HEK293T (cell line): Measurements from ENCODE around the gene NKPD1.

ENCODE experiments used
- ARNT ChIP-seq: fragments of 450-650 bp; IDR thresholded peaks from 2 replicates; pipeline ENCODE4 v1.6.1; 2017; ENCODE audit warnings: mild to moderate bottlenecking
- BHLHE40 ChIP-seq: fragments of 450-650 bp; IDR thresholded peaks from 2 replicates; pipeline ENCODE4 v1.6.1; 2016; ENCODE audit warnings: mild to moderate bottlenecking, moderate library complexity, borderline replicate concordance
- CTBP1 ChIP-seq: fragments of 450-650 bp; IDR thresholded peaks from 2 replicates; pipeline ENCODE4 v1.6.1; 2016; ENCODE audit warnings: borderline replicate concordance
- ELF4 ChIP-seq: fragments of 450-650 bp; IDR thresholded peaks from 2 replicates; pipeline ENCODE4 v1.6.1; 2017; ENCODE audit warnings: antibody characterized with exemption
- FOXK2 ChIP-seq: fragments of 450-650 bp; IDR thresholded peaks from 2 replicates; pipeline ENCODE4 v1.6.1; 2016; ENCODE audit warnings: mild to moderate bottlenecking
- HDGF ChIP-seq: fragments of 450-650 bp; IDR thresholded peaks from 2 replicates; pipeline ENCODE4 v1.6.1; 2017; ENCODE audit warnings: antibody characterized with exemption, borderline replicate concordance
- L3MBTL2 ChIP-seq: fragments of 450-650 bp; conservative IDR thresholded peaks from 2 replicates; pipeline ENCODE4 v1.6.1; 2016; ENCODE audit warnings: mild to moderate bottlenecking
- NFRKB ChIP-seq: fragments of 450-650 bp; IDR thresholded peaks from 2 replicates; pipeline ENCODE4 v1.6.1; 2016; ENCODE audit warnings: mild to moderate bottlenecking, moderate library complexity
- SP1 ChIP-seq: fragments of 450-650 bp; IDR thresholded peaks from 2 replicates; pipeline ENCODE4 v1.6.1; 2017
- SUZ12 ChIP-seq: fragments of 450-650 bp; IDR thresholded peaks from 2 replicates; pipeline ENCODE4 v1.6.1; 2016; ENCODE audit warnings: mild to moderate bottlenecking
- TARDBP ChIP-seq: fragments of 450-650 bp; IDR thresholded peaks from 2 replicates; pipeline ENCODE4 v1.6.1; 2016
- ZNF384 ChIP-seq: fragments of 450-650 bp; IDR thresholded peaks from 2 replicates; pipeline ENCODE4 v1.6.1; 2016

- TF ChIP-seq ZNF384 (no peak), SP1 (no peak), CTBP1 (no peak), BHLHE40 (no peak), NFRKB (no peak), FOXK2 (no peak), L3MBTL2 (no peak), HDGF (no peak), TARDBP (no peak), SUZ12 (no peak), ARNT (no peak), ELF4 (no peak)
Measured at GRCh38 chr19:45152504-45153338, 8.1 kb downstream of the NKPD1 start.
